Activated CD8-positive, alpha-beta T cell treated with anti-CD3 and anti-CD28 coated beads, Interleukin-2, amount 10 ng/mL, durations not matched to agents 7 days and 5 days (primary cell): ENCODE results near the gene CGB3. TPM values are rescaled to one million over a fixed set of nuclear protein-coding genes. Genes with fewer than 3 reads are reported as not detected.

Experiments used
- ATAC-seq: fragments of 150-1000 bp; cut with Tn5 transposase; one replicate; pipeline ENCODE4 v1.10.0; 2021; ENCODE audit warnings: moderate library complexity
- CTCF ChIA-PET: fragments of 350-600 bp; sonication (Branson Sonifier 250); formaldehyde crosslinking; loops from one replicate; lab custom pipeline; 2021; ENCODE audit warnings: antibody characterized with exemption; lab: Charles Lee
- POLR2A ChIA-PET: fragments of 350-600 bp; sonication (Branson Sonifier 250); formaldehyde crosslinking; loops from one replicate; lab custom pipeline; 2021; ENCODE audit warnings: antibody characterized with exemption; lab: Charles Lee
- DNase-seq: peaks from one replicate; pipeline ENCODE4 v3.0.0-alpha.2; 2020
- H3K27ac Mint-ChIP-seq: one replicate; pipeline ENCODE4 v1.8.0; 2021; ENCODE audit warnings: mild to moderate bottlenecking, mixed read lengths
- H3K27me3 Mint-ChIP-seq: one replicate; pipeline ENCODE4 v1.8.0; 2021; ENCODE audit warnings: low read depth, mixed read lengths
- H3K36me3 Mint-ChIP-seq: one replicate; pipeline ENCODE4 v1.8.0; 2021; ENCODE audit warnings: low read depth, mixed read lengths
- H3K4me1 Mint-ChIP-seq: one replicate; pipeline ENCODE4 v1.8.0; 2021; ENCODE audit warnings: low read depth, mixed read lengths
- H3K4me3 Mint-ChIP-seq: one replicate; pipeline ENCODE4 v1.8.0; 2021; ENCODE audit warnings: mild to moderate bottlenecking, mixed read lengths
- H3K9me3 Mint-ChIP-seq: one replicate; pipeline ENCODE4 v1.8.0; 2022; ENCODE audit warnings: mixed read lengths; ENCODE audit not compliant: insufficient read depth
- total RNA-seq, 2 experiments: library from RNA; stranded (reverse); gene quantifications; one replicate each; pipeline ENCODE4 v1.2.3, GENCODE V29; 2021

Gene CGB3
- total RNA-seq, 2 experiments from 2014 or later: not detected

DNA sequence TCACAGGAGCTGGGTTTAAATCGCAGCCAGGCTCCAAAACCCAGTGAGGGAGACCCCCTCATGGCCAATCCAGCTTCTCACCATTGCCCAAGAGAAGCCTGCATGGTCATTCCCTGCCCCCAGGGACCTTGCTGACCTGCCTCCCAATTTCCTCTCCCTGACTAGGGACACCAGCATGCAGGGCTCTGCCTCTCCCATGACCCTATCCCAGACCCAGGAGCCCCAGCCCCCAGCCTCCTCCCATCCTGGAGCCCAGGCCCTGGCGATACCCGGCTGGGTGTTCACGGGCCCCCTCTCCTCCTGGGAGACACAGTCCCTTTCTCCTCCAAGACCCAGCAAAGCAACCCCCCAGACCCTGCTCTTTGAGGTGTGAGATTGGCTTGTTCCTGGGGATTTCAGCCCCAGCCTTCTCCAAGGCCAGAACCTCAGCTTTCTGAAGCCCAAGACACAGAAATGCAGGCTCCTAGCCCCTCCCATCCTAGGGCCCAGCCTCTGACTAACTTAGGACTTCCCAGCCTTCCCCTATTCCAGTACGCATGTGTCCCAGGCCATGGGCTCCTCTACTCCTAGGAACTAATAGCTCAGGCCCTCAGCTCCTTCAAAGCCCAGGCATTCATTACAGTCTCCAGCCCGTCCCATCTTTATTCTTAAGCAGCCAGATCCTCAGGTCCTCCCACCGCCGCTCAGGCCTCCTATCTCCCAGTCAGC lies 32.1 kb downstream of the CGB3 start:
- ChIA-PET POLR2A (interaction anchor here (1.0 to 3.4 kb wide), 4 partner anchors 9 to 117 kb away, joined by 4 to 16 read pairs (median 12); no protein-coding TSS in a partner anchor), CTCF (interaction anchor here (0.8 to 3.5 kb wide), 9 partner anchors 9 to 204 kb away, joined by 3 to 96 read pairs (median 17); partner anchors contain the start of genes FTL, LIN7B and PPP1R15A)
- Mint-ChIP-seq H3K9me3 (no peaks in the 10 kb centered on the region), H3K27me3 (no peaks in the 10 kb centered on the region), H3K36me3 (peaks cover 32% of the 10 kb centered on the region), H3K4me3 (peak overlapping the region; percentile 92), H3K27ac (peak overlapping the region; percentile 96), H3K4me1 (peaks cover 48% of the 10 kb centered on the region)
- ATAC-seq (no peak), DNase-seq (no peak)

DNA sequence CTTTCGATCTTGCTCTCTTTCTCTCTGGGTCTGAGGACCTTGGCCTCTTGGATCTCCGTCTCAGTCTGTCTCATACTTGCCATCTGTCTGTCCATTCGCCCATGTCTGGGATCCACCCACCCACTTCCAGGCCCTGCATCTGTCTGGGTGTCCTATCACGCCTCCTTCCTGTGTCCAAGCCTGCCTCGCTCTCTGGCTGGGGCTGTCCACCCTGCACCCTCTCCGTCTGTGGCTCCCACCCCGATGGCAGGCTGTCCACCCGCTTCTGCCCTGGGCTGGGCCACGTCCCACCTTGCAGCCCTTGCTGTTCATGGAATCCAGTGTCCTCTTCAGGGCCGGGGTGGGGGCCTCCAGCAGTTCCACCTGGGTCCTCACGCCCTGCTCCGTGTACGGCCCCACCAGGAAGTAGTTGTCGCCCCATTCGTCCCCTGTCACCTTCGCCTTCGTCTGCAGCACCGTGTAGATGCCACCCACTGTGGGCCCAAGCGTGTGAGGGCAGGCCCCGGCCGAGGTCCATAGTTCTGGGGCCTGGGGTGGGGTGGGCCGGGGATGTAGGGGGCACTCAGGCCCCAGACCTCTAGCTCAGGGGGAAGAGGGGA lies 33.0 kb downstream of the CGB3 start:
- H3K4me3 Mint-ChIP-seq: no peak overlapping the region
- ChIA-PET CTCF (interaction anchor here (1.1 to 3.5 kb wide), 3 partner anchors 9 to 48 kb away, joined by 3 to 96 read pairs (median 10); no protein-coding TSS in a partner anchor), POLR2A (interaction anchor here (1.4 to 3.4 kb wide), 2 partner anchors 11 kb away, joined by 4 to 16 read pairs; no protein-coding TSS in a partner anchor)
- peaks cover 30% of the 10 kb centered on the region for H3K36me3 Mint-ChIP-seq
- no peaks in the 10 kb centered on the region for H3K27me3 Mint-ChIP-seq
- peak overlapping the region; percentile 20 for H3K27ac Mint-ChIP-seq
- DNase-seq: no peak
- H3K4me1 Mint-ChIP-seq: peaks cover 48% of the 10 kb centered on the region
- no peak for ATAC-seq
- H3K9me3 Mint-ChIP-seq: no peaks in the 10 kb centered on the region

DNA sequence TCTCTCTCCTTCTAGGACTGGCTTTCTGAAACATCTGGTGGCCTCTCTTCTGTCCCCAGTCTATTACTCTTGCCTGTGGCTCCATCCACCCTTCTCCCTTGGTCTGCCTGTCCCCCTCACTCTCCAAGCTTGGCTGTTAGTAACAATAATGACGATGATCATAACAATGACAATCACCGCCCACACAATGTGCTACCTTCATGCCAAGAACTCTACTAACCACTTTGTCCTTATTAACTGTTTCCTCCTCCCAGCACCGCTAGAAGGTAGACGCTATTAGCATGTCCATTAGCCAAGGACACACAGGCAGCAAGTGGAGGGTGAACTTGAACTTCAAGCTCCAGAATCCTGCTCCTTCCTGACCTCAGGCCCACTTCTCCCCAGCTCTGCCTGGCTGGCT lies 33.7 kb downstream of the CGB3 start:
- peak overlapping the region; percentile 68 for H3K27ac Mint-ChIP-seq
- H3K36me3 Mint-ChIP-seq: peaks cover 34% of the 10 kb centered on the region
- POLR2A ChIA-PET: interaction anchor here (1.4 kb wide), 1 partner anchor 10 kb away, joined by 4 read pairs; no protein-coding TSS in a partner anchor
- peaks cover 43% of the 10 kb centered on the region for H3K4me1 Mint-ChIP-seq
- H3K4me3 Mint-ChIP-seq: no peak overlapping the region
- no peaks in the 10 kb centered on the region for H3K9me3 Mint-ChIP-seq
- ATAC-seq (no peak), DNase-seq (no peak)
- CTCF ChIA-PET: interaction anchor here (2.9 kb wide), 1 partner anchor 10 kb away, joined by 10 read pairs; no protein-coding TSS in a partner anchor
- H3K27me3 Mint-ChIP-seq: no peaks in the 10 kb centered on the region

DNA sequence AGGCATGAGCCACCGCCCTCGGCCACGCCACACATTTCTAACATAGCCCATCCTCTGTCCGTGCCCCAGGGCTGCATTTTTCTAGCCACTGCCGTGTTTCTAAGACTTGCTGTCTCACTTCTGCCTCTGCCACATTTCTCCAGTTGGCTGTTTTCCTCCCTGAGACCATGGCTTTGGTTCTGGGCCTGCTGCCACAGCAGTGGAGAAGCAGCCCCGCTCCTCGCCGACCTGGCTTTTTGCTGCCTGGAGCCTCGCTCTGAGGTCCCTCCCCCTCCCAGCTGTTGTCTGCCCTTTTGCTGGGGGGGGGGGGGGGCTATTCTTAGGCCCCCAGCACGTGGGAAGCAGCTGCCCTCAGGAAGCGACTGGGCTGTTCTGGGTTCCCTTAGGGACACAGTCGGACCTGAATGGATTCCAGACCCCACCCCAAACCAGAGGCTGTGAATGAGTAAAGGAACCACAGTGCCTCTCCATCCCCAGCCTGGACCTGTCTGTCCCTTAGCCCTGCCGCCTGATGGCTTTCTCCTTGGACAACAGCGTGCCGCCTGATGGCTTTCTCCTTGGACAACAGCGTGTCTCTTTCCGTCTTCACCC lies 34.3 kb downstream of the CGB3 start:
- H3K9me3 Mint-ChIP-seq: no peaks in the 10 kb centered on the region
- DNase-seq (no peak), ATAC-seq (no peak)
- CTCF ChIA-PET: interaction anchor here (1.3 to 2.9 kb wide), 2 partner anchors 10 to 19 kb away, joined by 3 to 10 read pairs; no protein-coding TSS in a partner anchor
- no peak overlapping the region for H3K4me3 Mint-ChIP-seq
- peak overlapping the region; percentile 68 for H3K27ac Mint-ChIP-seq
- H3K36me3 Mint-ChIP-seq: peaks cover 34% of the 10 kb centered on the region
- peaks cover 37% of the 10 kb centered on the region for H3K4me1 Mint-ChIP-seq
- POLR2A ChIA-PET: interaction anchor here (1.4 kb wide), 1 partner anchor 10 kb away, joined by 4 read pairs; no protein-coding TSS in a partner anchor
- no peaks in the 10 kb centered on the region for H3K27me3 Mint-ChIP-seq

DNA sequence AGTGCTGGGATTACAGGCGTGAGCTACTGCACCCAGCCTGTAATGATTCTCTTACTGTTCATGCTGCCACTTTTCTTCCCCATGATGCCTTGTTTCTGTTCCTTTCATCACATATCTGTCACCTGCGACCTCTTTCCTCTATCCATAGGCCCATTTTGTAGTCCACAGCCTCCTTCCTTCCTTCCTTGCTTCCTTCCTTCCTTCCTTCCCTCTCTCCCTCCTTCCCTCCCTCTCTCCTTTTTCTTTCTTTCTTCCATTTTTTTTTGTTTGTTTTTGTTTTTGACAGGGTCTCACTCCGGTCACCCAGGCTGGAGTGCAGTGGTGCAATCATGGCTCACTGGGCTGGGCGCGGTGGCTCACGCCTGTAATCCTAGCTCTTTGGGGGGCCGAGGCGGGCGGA lies 35.3 kb downstream of the CGB3 start:
- no peak overlapping the region for H3K27ac Mint-ChIP-seq
- no peaks in the 10 kb centered on the region for H3K9me3 Mint-ChIP-seq
- ChIA-PET CTCF (interaction anchor here (1.3 to 2.9 kb wide), 2 partner anchors 11 to 18 kb away, joined by 3 to 10 read pairs; no protein-coding TSS in a partner anchor), POLR2A (no interaction called here)
- peaks cover 31% of the 10 kb centered on the region for H3K36me3 Mint-ChIP-seq
- DNase-seq: no peak
- no peak for ATAC-seq
- H3K4me3 Mint-ChIP-seq: no peak overlapping the region
- no peaks in the 10 kb centered on the region for H3K27me3 Mint-ChIP-seq
- H3K4me1 Mint-ChIP-seq: peaks cover 29% of the 10 kb centered on the region

DNA sequence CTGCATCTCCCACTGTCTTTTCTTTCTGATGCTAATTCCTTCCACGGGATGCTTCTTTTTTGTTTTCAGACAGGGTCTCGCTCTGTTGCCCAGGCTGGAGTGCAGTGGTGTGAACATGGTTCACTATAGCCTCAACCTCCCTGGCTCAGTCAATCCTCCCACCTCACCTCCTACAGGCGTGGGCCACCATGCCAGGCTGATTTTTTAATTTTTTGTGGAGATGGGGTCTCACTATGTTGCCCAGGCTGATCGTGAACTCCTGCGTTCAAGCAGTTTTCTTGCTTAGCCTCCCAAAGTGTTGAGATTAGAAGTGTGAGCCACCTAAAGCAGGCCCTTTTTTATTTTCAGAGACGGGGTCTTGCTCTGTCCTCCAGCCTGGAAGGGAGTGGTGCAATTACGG lies 35.8 kb downstream of the CGB3 start:
- ChIA-PET CTCF (interaction anchor here (1.9 kb wide), 1 partner anchor 11 kb away, joined by 13 read pairs; no protein-coding TSS in a partner anchor), POLR2A (no interaction called here)
- H3K36me3 Mint-ChIP-seq: peaks cover 32% of the 10 kb centered on the region
- no peaks in the 10 kb centered on the region for H3K27me3 Mint-ChIP-seq
- H3K4me1 Mint-ChIP-seq: peaks cover 27% of the 10 kb centered on the region
- no peak for DNase-seq
- H3K4me3 Mint-ChIP-seq: no peak overlapping the region
- no peaks in the 10 kb centered on the region for H3K9me3 Mint-ChIP-seq
- peak overlapping the region; percentile 26 for H3K27ac Mint-ChIP-seq
- ATAC-seq: no peak

DNA sequence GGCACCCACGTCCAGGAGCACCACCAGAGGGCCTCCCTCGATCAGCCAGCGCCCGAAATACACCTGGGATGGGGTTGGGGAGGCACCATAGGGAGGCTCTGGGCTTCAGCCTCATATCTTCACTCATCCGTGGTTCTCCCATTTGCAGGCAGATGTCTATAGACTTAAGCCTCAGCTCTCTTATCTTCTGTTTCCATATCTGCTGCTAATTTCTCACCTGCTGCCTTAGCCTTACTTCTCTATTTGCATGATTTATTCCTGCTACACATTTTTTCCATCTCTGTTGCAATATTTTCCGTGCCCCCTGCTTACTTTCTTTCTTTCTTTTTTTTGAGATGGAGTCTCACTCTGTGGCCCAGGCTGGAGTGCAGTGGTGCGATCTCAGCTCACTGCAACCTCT lies 36.8 kb downstream of the CGB3 start:
- Mint-ChIP-seq H3K36me3 (peaks cover 37% of the 10 kb centered on the region), H3K27ac (peak overlapping the region; percentile 6), H3K4me3 (no peak overlapping the region), H3K4me1 (peaks cover 25% of the 10 kb centered on the region), H3K9me3 (no peaks in the 10 kb centered on the region), H3K27me3 (no peaks in the 10 kb centered on the region)
- DNase-seq (no peak), ATAC-seq (no peak)
- ChIA-PET CTCF (interaction anchor here (1.8 to 1.9 kb wide), 2 partner anchors 12 to 17 kb away, joined by 11 to 13 read pairs; no protein-coding TSS in a partner anchor), POLR2A (interaction anchor here (0.7 kb wide), 1 partner anchor 115 kb away, joined by 3 read pairs; the partner anchor contains the start of gene PPP1R15A)

DNA sequence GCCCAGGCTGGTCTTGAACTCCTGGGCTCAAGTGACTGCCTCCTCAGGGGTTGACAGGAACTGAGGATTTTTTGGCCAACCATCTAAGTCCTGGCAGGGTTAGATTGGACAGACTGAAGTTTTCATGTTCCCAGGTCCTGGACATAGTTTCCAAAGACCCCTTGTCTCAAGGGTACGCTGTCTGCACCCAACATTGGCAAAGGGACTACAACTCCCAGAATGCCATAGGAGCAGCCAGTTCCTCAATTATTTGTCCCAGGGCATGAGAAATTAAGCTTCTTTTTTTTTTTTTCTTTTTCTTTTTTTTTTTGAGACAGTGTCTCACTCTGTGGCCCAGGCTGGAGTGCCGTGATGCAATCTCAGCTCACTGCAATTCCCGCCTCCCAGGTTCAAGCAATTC lies 37.9 kb downstream of the CGB3 start:
- ChIA-PET CTCF (interaction anchor here (0.9 to 1.9 kb wide), 3 partner anchors 13 to 111 kb away, joined by 3 to 13 read pairs (median 11); no protein-coding TSS in a partner anchor), POLR2A (interaction anchor here (0.5 kb wide), 1 partner anchor 22 kb away, joined by 4 read pairs; no protein-coding TSS in a partner anchor)
- ATAC-seq (no peak), DNase-seq (no peak)
- Mint-ChIP-seq H3K36me3 (peaks cover 46% of the 10 kb centered on the region), H3K4me3 (no peak overlapping the region), H3K4me1 (peaks cover 15% of the 10 kb centered on the region), H3K27me3 (no peaks in the 10 kb centered on the region), H3K9me3 (no peaks in the 10 kb centered on the region), H3K27ac (no peak overlapping the region)

DNA sequence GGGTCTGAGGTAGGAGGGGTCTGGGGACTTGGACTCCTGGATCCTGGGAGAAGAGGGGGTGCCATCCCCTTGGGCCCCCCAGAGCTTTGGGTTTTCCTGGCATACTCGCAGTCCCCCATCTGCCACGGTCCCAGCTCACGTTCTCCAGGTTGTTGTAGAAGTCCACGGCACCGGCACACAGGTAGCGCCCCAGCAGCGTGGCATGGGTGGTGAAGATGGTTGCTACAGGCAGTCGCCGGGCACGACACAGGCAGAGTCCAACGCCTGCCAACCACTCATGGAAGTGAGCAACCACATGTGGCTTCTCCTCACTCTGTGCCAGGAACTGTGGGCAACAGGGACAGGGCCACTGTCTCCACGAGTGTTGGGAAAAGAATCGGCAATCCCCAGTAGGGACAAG lies 38.4 kb downstream of the CGB3 start:
- DNase-seq (no peak), ATAC-seq (no peak)
- Mint-ChIP-seq H3K4me1 (peaks cover 10% of the 10 kb centered on the region), H3K4me3 (no peak overlapping the region), H3K9me3 (no peaks in the 10 kb centered on the region), H3K27me3 (no peaks in the 10 kb centered on the region), H3K27ac (no peak overlapping the region), H3K36me3 (peaks cover 42% of the 10 kb centered on the region)
- CTCF ChIA-PET: no interaction called here
- POLR2A ChIA-PET: no interaction called here

DNA sequence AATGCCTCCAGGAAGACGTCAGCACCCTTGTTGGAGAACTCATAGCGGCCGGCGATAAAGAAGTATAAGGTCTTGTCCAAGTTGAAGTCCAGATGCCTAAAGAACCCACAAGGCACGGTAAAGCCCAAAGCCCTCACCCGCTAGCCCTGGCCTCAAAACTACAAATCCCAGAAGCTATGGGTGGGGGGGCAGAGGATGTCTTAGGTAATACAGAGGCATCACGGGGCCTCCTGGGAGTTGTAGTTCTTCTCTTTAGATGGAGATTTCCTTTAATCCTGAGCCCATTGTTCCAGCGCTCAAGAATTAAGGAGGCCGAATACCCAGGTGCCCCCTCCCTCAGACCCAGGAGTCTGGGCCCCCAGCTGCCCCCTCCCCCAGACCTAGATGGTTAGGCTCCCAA lies 41.9 kb downstream of the CGB3 start:
- ATAC-seq: no peak
- Mint-ChIP-seq H3K36me3 (peaks cover 41% of the 10 kb centered on the region), H3K4me3 (no peak overlapping the region), H3K27me3 (no peaks in the 10 kb centered on the region), H3K27ac (no peak overlapping the region), H3K9me3 (no peaks in the 10 kb centered on the region), H3K4me1 (peaks cover 8% of the 10 kb centered on the region)
- ChIA-PET CTCF (interaction anchor here (1.6 to 3.5 kb wide), 2 partner anchors 11 to 15 kb away, joined by 5 to 51 read pairs; partner anchors contain the start of genes GYS1 and RUVBL2), POLR2A (interaction anchor here (1.5 kb wide), 1 partner anchor 11 kb away, joined by 8 read pairs; the partner anchor contains the start of genes GYS1 and RUVBL2)
- DNase-seq: no peak

DNA sequence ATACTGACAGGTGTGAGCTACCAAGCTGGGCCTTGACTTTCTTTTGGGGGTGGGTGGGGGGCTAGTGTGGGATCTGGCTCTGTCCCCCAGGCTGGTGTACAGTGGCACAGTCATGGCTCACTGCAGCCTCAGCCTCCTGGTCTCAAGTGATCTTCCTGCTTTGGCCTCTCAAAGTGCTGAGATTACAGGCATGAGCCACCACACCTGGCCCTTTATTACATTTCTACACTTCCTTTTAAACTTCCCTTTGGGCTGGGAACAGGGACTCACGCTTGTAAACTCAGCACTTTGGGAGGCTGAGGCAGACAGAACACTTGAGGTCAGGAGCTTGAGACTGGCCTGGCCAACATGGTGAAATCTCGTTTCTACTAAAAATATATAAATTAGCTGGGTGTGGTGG lies 47.1 kb downstream of the CGB3 start:
- DNase-seq: no peak
- H3K27ac Mint-ChIP-seq: no peak overlapping the region
- no peaks in the 10 kb centered on the region for H3K9me3 Mint-ChIP-seq
- ATAC-seq: no peak
- POLR2A ChIA-PET: interaction anchor here (0.6 to 1.6 kb wide), 6 partner anchors 11 to 178 kb away, joined by 3 to 6 read pairs (median 4); partner anchors contain the start of genes FTL, GYS1, PPP1R15A and RUVBL2
- CTCF ChIA-PET: interaction anchor here (1.2 to 8.4 kb wide), 4 partner anchors 16 to 200 kb away, joined by 3 to 96 read pairs (median 4); partner anchors contain the start of genes GYS1, NUCB1 and RUVBL2
- no peak overlapping the region for H3K4me3 Mint-ChIP-seq
- H3K27me3 Mint-ChIP-seq: no peaks in the 10 kb centered on the region
- peaks cover 15% of the 10 kb centered on the region for H3K4me1 Mint-ChIP-seq
- H3K36me3 Mint-ChIP-seq: peaks cover 41% of the 10 kb centered on the region
